ENCODE data around the gene DHRS7B.

GRCh38 chr17:21164216-21164615 lies 37.5 kb downstream of the DHRS7B start:
- TF ChIP-seq CTCF (IDR thresholded peaks at IDR 0.05) = no peak
- no peak for TF ChIP-seq POLR2A (IDR thresholded peaks at IDR 0.05)

Data from right lobe of liver (tissue), 4 donors.